K562 (cell line): Measurements from ENCODE around the gene IRX6. TPM values are rescaled to one million over a fixed set of nuclear protein-coding genes. Genes with fewer than 3 reads are reported as not detected.

Experiments
- ARID1B ChIP-seq: fragments of 450-650 bp; IDR thresholded peaks from 2 replicates; pipeline ENCODE4 v1.6.1; 2016; ENCODE audit warnings: antibody characterized with exemption, mild to moderate bottlenecking, inconsistent platforms
- BDP1 ChIP-seq: IDR thresholded peaks from 3 replicates; pipeline ENCODE4 v1.6.1; 2011; ENCODE audit not compliant: insufficient read length, insufficient read depth
- EP400 ChIP-seq: fragments of 450-650 bp; IDR thresholded peaks from 2 replicates; pipeline ENCODE4 v1.6.1; 2017; ENCODE audit warnings: antibody characterized with exemption, mild to moderate bottlenecking, moderate library complexity
- ETV1 ChIP-seq: fragments of 450-650 bp; conservative IDR thresholded peaks from 2 replicates; pipeline ENCODE4 v1.6.1; 2016; ENCODE audit warnings: missing genetic modification characterization, control low read depth, low read depth, missing compliant biosample characterization
- FOXK2 ChIP-seq, 2 experiments: fragments of 450-650 bp; IDR thresholded peaks in 1 of 2; conservative IDR thresholded peaks in 1 of 2; 2 replicates each; pipeline ENCODE4 v1.6.1; 2016; ENCODE audit warnings: low read depth in 2 of 2, mild to moderate bottlenecking in 1 of 2
- GMEB1 ChIP-seq: fragments of 250-450 bp; sonication (Bioruptor Pico); IDR thresholded peaks from 2 replicates; pipeline ENCODE4 v1.4.0; 2020; ENCODE audit warnings: mild to moderate bottlenecking
- IFI16 ChIP-seq: fragments of 250-450 bp; sonication (Bioruptor Pico); IDR thresholded peaks from 2 replicates; pipeline ENCODE4 v2.1.2; 2022; ENCODE audit warnings: mild to moderate bottlenecking, inconsistent platforms
- KDM2B ChIP-seq: fragments of 250-450 bp; sonication (Bioruptor Pico); IDR thresholded peaks from 2 replicates; pipeline ENCODE4 v1.8.0; 2021; ENCODE audit warnings: mild to moderate bottlenecking, moderate library complexity
- MCM5 ChIP-seq: fragments of 450-650 bp; IDR thresholded peaks from 2 replicates; pipeline ENCODE4 v1.6.1; 2016; ENCODE audit warnings: low read depth
- MLLT1 ChIP-seq, 2 experiments: fragments of 450-650 bp; IDR thresholded peaks; 2 replicates each; pipeline ENCODE4 v1.6.1; 2016
- MNT ChIP-seq, 2 experiments: fragments of 450-650 bp; conservative IDR thresholded peaks; 2 replicates each; pipeline ENCODE4 v1.6.1; 2017; ENCODE audit warnings: mild to moderate bottlenecking in 2 of 2, moderate library complexity in 2 of 2
- NCOA4 ChIP-seq: fragments of 450-650 bp; IDR thresholded peaks from 2 replicates; pipeline ENCODE4 v1.6.1; 2018; ENCODE audit warnings: mild to moderate bottlenecking; ENCODE audit not compliant: partially characterized antibody
- NCOR1 ChIP-seq: fragments of 450-650 bp; IDR thresholded peaks from 2 replicates; pipeline ENCODE4 v1.6.1; 2016; ENCODE audit warnings: mild to moderate bottlenecking, moderate library complexity
- PTBP1 ChIP-seq: fragments of 200-400 bp; formaldehyde crosslinking; IDR thresholded peaks from 2 replicates; pipeline ENCODE4 v1.6.1; 2017; ENCODE audit warnings: low read depth, low read length
- RNF2 ChIP-seq: sonication (generic); IDR thresholded peaks from 2 replicates; pipeline ENCODE4 v1.6.1; 2016
- TCF7 ChIP-seq: sonication (generic); IDR thresholded peaks from 2 replicates; pipeline ENCODE4 v1.6.1; 2016; ENCODE audit warnings: antibody characterized with exemption, borderline replicate concordance
- TRIM25 ChIP-seq: fragments of 450-650 bp; IDR thresholded peaks from 2 replicates; pipeline ENCODE4 v1.7.0; 2016; ENCODE audit warnings: borderline replicate concordance
- ZNF232 ChIP-seq: sonication (generic); formaldehyde crosslinking; IDR thresholded peaks from 2 replicates; pipeline ENCODE4 v1.8.0; 2022; ENCODE audit warnings: mild to moderate bottlenecking, missing genetic modification reagents
- ZNF395 ChIP-seq: fragments of 200-800 bp; sonication (Bioruptor generic); IDR thresholded peaks from 2 replicates; pipeline ENCODE4 v1.6.1; 2017; ENCODE audit warnings: missing genetic modification characterization, missing compliant biosample characterization
- ZNF668 ChIP-seq: fragments of 250-450 bp; sonication (Bioruptor Pico); IDR thresholded peaks from 2 replicates; pipeline ENCODE4 v1.8.0; 2022; ENCODE audit warnings: mild to moderate bottlenecking, inconsistent platforms
- polyA plus RNA-seq, 8 experiments: library from polyadenylated mRNA; depleted of rRNA in 4 of 8; stranded (reverse) in 5 of 8; unstranded in 3 of 8; fragments of >200 nt; fragmentation: Nextera tagmentation in 2 of 8; fragmentation: Illumina TruSeq in 1 of 8; extraction: Ambion mirVana in 2 of 8; extraction: Trizol in 1 of 8; gene quantifications; 2 replicates each; pipeline versions ENCODE4 v1.2.1 to v1.2.3, GENCODE V29; 2011 to 2014; ENCODE audit warnings: inconsistent platforms in 1 of 8, missing spikeins in 1 of 8
- total RNA-seq, 7 experiments: library from RNA; depleted of rRNA in 6 of 7; stranded (reverse); fragments of >200 nt in 6 of 7; fragmentation: Illumina TruSeq in 2 of 7; extraction: Trizol in 2 of 7; gene quantifications; 2 replicates each; pipeline versions ENCODE4 v1.2.1 to v1.2.3, GENCODE V29; 2011 to 2021; ENCODE audit warnings: low replicate concordance in 1 of 7
- TF ChIP-seq, protein P1 (sequence below): sonication (generic); formaldehyde crosslinking; IDR thresholded peaks from 2 replicates; pipeline ENCODE4 v1.5.0; 2020; ENCODE audit warnings: missing genetic modification reagents

The IRX6 gene
- total and polyA plus RNA-seq, 9 of the 15 experiments (the other 6 are each of a cell fraction or from before 2014, with no cell fraction given) = 0.07 to 0.29 (median 0.14) TPM; not detected in 4

GRCh38 chr16:55376567-55377167 is 52.7 kb downstream of the IRX6 start (continued):
- no peak for TF ChIP-seq TRIM25
- no peak for TF ChIP-seq EP400
- TF ChIP-seq MLLT1 (IDR thresholded peaks at IDR 0.05) = no peak
- TF ChIP-seq GMEB1 (CRISPR knock-in tag) = no peak
- TF ChIP-seq PTBP1 = no peak
- no peak for TF ChIP-seq FOXK2 (conservative IDR thresholded peaks at IDR 0.05 in 1 of 2, IDR thresholded peaks at IDR 0.05 in 1 of 2; ENCODE audit: low read depth in 2 of 2)
- no peak for TF ChIP-seq KDM2B (CRISPR knock-in tag)
- TF ChIP-seq MCM5 = no peak
- TF ChIP-seq ARID1B = no peak
- no peak for TF ChIP-seq BDP1
- no peak for TF ChIP-seq NCOA4
- no peak for TF ChIP-seq NCOR1
- TF ChIP-seq ETV1 (tag) = no peak
- TF ChIP-seq, protein P1, sequence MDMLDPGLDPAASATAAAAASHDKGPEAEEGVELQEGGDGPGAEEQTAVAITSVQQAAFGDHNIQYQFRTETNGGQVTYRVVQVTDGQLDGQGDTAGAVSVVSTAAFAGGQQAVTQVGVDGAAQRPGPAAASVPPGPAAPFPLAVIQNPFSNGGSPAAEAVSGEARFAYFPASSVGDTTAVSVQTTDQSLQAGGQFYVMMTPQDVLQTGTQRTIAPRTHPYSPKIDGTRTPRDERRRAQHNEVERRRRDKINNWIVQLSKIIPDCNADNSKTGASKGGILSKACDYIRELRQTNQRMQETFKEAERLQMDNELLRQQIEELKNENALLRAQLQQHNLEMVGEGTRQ (CRISPR knock-in tag) = 0 out of 2 replicates have a peak, but pooled peaks have one; percentile 14
- TF ChIP-seq ZNF232 (CRISPR knock-in tag) = no peak
- peak; percentile 33; the same call in 1 of the 2 replicates for TF ChIP-seq ZNF395 (CRISPR knock-in tag)
- TF ChIP-seq ZNF668 (CRISPR knock-in tag) = no peak
- no peak for TF ChIP-seq MNT (conservative IDR thresholded peaks at IDR 0.05)
- TF ChIP-seq IFI16 (CRISPR knock-in tag) = no peak
- TF ChIP-seq RNF2 = peak; percentile 39; the same call in 1 of the 2 replicates
- no peak for TF ChIP-seq TCF7
